HK-2 (cell line): Measurements from ENCODE around the gene DCST1.

Source experiments
- DNase-seq: peaks from one replicate; pipeline ENCODE4 v3.0.0-alpha.2; 2018; ENCODE audit not compliant: unreplicated experiment

Gene DCST1

GRCh38 chr1:155086856-155087535 is 53.4 kb downstream of the DCST1 start:
- DNase-seq, result no peak

- DNase-seq, result peak; percentile 81
Observed at GRCh38 chr1:155091071-155092051, 57.7 kb downstream of the DCST1 start.

- DNase-seq, result no peak
Observed at GRCh38 chr1:155092131-155092530, 58.5 kb downstream of the DCST1 start.

GRCh38 chr1:155092641-155093040 is 59.0 kb downstream of the DCST1 start:
- DNase-seq, result no peak

- DNase-seq, result no peak
Observed at GRCh38 chr1:155093911-155094621, 60.4 kb downstream of the DCST1 start.

- DNase-seq, result no peak
Observed at GRCh38 chr1:155094622-155094948, 61.0 kb downstream of the DCST1 start.

GRCh38 chr1:155099331-155099730 is 65.7 kb downstream of the DCST1 start:
- no peak for DNase-seq
